Sciatic nerve (tissue), 2 donors: Measurements from ENCODE around the gene RAPSN. TPM values are rescaled to one million over a fixed set of nuclear protein-coding genes. Genes with fewer than 3 reads are reported as not detected.
A peak's percentile ranks its signal among the peaks of the same experiment; 100 is the strongest.

ENCODE experiments used
- ATAC-seq: fragments of 200-7000 bp; cut with Tn5 transposase; one replicate; pipeline ENCODE4 v1.9.1; 2020; ENCODE audit warnings: mild to moderate bottlenecking, moderate library complexity
- DNase-seq: peaks from one replicate; pipeline ENCODE4 v3.0.0-alpha.2; 2020; ENCODE audit warnings: low spot score
- intact Hi-C: fragments of 100-400 bp; cut with DNase I; formaldehyde crosslinking; loops from one replicate; pipeline ENCODE4 v1.14.2; 2022
- total RNA-seq: library from RNA; stranded (reverse); fragmentation: NEBNext Ultra II Directional; extraction: Animal tissue kit (Norgen Biotek cat#: 25700); gene quantifications from one replicate; pipeline ENCODE4 v1.2.1, GENCODE V29; 2021
- donor health status: DM: no; HTN: no; CAD: no.
- donor health status: DM: no; HTN: no; CAD: no.

Gene RAPSN
- total RNA-seq, 1 donor from 2014 or later = 4.9 TPM

- intact Hi-C loops = no loop called here
- ATAC-seq (no peak), DNase-seq (no peak)
Measured at GRCh38 chr11:47437746-47438418, 11.1 kb downstream of the RAPSN start.

- no peak for DNase-seq
- intact Hi-C loops = no loop called here
- ATAC-seq = no peak
Measured at GRCh38 chr11:47437218-47437745, 11.7 kb downstream of the RAPSN start.

DNA sequence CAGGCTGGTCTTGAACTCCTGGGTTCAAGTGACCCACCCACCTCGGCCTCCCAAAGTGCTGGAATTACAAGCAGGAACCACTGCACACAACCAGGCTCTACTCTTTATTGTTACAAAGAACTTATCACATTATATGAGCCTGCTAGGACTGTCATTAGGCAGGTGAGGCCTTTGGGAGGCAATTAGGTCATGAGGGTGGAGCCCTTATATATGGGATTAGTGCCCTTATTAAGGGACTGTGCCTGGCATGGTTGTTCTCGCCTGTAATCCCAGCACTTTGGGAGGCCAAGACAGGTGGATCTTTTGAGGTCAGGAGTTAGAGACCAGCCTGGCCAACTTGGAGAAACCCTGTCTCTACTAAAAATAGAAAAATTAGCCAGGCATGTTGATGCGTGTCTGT, 12.2 kb downstream of the RAPSN start:
- DNase-seq (no peak), ATAC-seq (no peak)
- intact Hi-C loops = no loop called here

GRCh38 chr11:47435687-47436086, 13.2 kb downstream of the RAPSN start:
- DNase-seq = no peak
- intact Hi-C loops = no loop called here
- no peak for ATAC-seq

- intact Hi-C loops = no loop called here
- ATAC-seq = peak; percentile 78
- no peak for DNase-seq
Measured at GRCh38 chr11:47434011-47434786, 14.7 kb downstream of the RAPSN start.

DNA sequence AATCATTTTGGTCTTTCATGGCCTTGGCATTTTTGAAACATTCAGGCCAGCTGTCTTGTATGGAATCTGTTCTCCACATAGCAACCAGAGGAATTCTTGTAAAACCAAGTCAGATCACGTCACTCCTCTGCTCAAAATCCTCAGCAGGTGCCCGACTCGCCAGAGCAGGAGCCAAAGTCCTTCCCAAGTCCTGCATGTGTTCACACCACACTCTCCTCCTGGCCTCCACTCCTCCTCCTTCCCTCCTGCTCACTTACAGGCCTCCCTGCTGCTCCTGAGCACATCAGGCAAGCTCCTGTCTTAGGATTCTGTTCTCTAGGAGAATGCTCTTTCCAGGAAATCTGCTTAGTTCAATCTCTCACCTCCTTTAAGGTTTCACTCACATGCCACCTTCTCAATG, 15.8 kb downstream of the RAPSN start:
- intact Hi-C loops = no loop called here
- ATAC-seq = no peak

DNA sequence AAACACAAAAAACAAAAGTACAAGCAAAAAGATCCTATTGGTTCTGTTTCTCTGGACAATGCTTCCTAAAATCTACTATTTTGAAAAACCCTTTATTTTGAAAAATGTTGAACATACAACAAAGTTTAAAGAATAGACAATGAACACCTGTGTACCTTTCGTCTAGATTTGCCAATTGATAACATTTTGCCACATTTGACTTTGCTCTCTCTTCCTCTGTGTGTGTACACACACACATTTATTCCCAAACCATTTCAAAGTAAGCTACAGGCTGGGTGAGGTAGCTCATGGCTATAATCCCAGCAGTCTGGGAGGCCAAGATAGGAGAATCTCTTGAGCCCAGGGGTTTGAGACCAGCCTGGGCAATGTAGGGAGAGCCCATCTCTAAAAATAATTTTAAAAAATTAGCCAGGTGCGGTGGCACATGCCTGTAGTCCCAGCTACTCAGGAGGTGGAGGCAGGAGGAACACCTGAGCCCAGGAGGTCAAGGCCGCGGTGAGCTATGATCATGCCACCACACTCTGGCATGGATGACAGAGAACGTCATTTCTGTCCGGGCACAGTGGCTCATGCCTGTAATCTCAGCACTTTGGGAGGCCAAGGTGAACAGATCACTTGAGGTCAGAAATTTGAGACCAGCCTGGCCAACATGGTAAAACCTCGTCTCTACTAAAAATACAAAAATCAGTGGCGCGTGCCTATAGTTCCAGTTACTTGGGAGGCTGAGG, 17.4 kb downstream of the RAPSN start:
- DNase-seq = no peak
- intact Hi-C loops = no loop called here
- no peak for ATAC-seq

More for the DNA sequence above, 15.8 kb downstream of the RAPSN start:
- no peak for DNase-seq

DNA sequence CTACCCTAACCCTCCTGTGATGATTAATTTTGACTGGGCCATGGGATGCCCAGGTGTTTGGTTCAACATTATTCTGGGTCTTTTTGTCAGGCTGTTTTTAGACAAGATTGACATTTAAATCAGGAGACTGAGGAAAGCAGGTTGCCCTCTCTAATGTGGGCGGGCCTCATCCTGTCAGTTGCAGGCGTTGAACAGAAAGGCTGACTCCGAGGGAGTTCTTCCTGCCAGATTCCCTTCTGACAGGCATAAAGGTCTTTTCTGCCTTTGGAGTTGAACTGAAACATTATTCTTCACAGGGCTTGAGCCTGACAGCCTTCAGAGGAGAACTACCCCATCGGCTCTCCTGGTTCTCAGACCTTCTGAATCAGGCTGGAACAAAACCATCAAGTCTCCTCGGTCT, 18.4 kb downstream of the RAPSN start:
- ATAC-seq = no peak
- DNase-seq = no peak
- intact Hi-C loops = no loop called here

- DNase-seq = peak; percentile 100
- peak; percentile 99 for ATAC-seq
- intact Hi-C loops = no loop called here
Measured at GRCh38 chr11:47426062-47426956, 22.6 kb downstream of the RAPSN start, which contains the start of gene PSMC3. Gene PSMC3 (minus strand): TSS chr11:47426439. CDS start chr11:47426279, 160 bp downstream.

GRCh38 chr11:47425611-47426010, 23.3 kb downstream of the RAPSN start:
- ATAC-seq = no peak
- intact Hi-C loops = no loop called here

DNA sequence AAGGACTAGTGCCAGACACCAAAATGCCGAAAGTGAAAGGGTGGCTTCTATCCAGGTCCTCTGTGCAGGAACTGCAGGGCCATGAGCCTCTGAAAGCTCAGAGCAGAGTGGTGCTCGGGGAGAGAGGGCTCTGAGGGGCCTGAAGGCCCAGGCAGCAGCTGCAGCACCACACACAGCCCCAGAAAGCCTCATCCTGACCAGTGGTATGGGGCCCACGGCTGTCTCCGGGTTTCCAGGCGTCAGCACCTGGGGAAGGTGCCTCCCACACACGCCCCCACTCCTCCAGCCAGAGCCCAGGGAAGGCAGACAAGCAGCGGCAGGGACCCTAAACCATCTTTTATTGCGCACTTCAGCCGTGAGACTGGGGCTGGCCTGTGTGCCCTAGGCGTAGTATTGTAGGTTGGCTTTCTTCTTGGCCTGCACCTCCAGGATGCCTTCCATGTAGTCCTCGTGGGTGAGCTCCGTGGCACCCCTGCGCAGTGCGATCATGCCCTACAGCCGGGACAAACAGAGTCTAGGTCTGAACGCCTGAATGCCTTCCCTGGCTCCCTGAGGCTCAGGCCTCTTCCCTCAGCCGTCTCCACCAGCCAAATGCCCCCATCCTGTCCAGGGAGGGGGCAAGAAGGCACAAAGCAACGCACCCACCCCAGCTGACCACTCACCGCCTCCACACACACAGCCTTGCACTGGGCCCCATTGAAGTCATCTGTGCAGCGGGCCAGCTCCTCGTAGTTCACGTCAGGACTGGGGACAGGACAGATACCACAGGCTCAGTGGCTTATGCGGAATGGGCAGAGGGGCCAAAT, 30.3 kb downstream of the RAPSN start:
- no peak for ATAC-seq
- intact Hi-C loops = no loop called here
- DNase-seq = no peak

More at GRCh38 chr11:47425611-47426010, 23.3 kb downstream of the RAPSN start:
- no peak for DNase-seq

- intact Hi-C loops = no loop called here
- DNase-seq (no peak), ATAC-seq (no peak)
Measured at GRCh38 chr11:47417712-47418111, 31.2 kb downstream of the RAPSN start.

- ATAC-seq = peak; percentile 90
- intact Hi-C loops = no loop called here
- DNase-seq = peak; percentile 87
Measured at GRCh38 chr11:47415949-47416472, 32.9 kb downstream of the RAPSN start.

- ATAC-seq = no peak
Measured at GRCh38 chr11:47415091-47415854, 33.7 kb downstream of the RAPSN start.

GRCh38 chr11:47414685-47415070, 34.3 kb downstream of the RAPSN start:
- DNase-seq (no peak), ATAC-seq (no peak)
- intact Hi-C loops = no loop called here

More at GRCh38 chr11:47415091-47415854, 33.7 kb downstream of the RAPSN start:
- intact Hi-C loops = no loop called here
- no peak for DNase-seq

DNA sequence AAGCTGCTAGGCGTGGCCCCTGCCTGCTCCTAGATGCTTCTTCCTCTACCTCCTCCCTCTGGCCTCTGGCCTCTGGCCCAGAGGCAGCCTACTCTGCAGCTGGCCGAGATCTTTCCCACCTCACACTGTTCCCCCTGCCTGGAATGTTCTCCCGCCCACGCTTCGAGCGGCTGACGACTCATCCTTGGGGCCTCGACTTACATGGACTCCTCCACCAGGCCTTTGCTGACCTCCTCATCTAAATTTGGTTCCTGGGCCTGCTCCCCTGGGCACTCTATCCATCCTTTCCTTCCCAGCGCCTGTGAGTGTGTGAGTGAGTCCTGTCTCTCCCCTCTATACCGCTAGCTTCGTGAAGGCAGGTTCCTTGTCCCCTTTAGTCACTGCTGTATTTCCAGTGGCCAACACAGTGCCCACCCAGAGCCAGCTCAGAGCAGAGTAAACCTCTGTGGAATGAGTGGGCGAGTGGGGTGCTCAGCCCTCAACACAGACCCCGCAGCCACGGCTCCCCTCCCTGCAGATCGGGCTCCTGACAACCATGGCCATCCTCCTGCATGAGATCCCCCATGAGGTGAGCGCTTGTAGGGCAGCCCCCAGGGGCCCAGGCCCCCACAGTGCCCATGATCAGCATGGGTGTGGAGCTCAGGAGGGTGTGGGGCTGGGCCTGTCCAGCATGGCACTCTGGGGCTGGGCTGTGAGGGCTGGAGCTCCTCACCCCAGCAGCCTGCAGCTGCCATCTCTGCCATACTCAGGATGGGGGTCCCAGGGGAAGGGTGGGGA, 34.8 kb downstream of the RAPSN start:
- peak; percentile 16 for ATAC-seq
- no peak for DNase-seq
- intact Hi-C loops = no loop called here
